GM12874 (cell line): Measurements from ENCODE around the gene CD1B.

Experiments
- CTCF ChIP-seq: IDR thresholded peaks from 2 replicates; pipeline ENCODE4 v1.5.1; 2011; ENCODE audit warnings: low read depth, mild to moderate bottlenecking, control low read depth, low read length, moderate library complexity; ENCODE audit not compliant: insufficient read depth

Gene CD1B

GRCh38 chr1:158331106-158331425 lies 265 bp downstream of the CD1B start:
- TF ChIP-seq CTCF, result no peak

GRCh38 chr1:158330391-158331105 lies 783 bp downstream of the CD1B start:
- no peak for TF ChIP-seq CTCF

GRCh38 chr1:158329733-158330132 lies 1.6 kb downstream of the CD1B start:
- peak; percentile 52 for TF ChIP-seq CTCF

GRCh38 chr1:158329300-158329699 lies 2.0 kb downstream of the CD1B start:
- TF ChIP-seq CTCF, result no peak

GRCh38 chr1:158328426-158328825 lies 2.9 kb downstream of the CD1B start:
- TF ChIP-seq CTCF, result no peak

- no peak for TF ChIP-seq CTCF
These were observed 3.9 kb downstream of the CD1B start for GRCh38 chr1:158327481-158327880.

GRCh38 chr1:158324395-158324794 lies 6.9 kb downstream of the CD1B start:
- TF ChIP-seq CTCF, result no peak
